Measurements from ENCODE around the gene GRK2. TPM values are rescaled to one million over a fixed set of nuclear protein-coding genes. Genes with fewer than 3 reads are reported as not detected.

Gene GRK2
- total and polyA plus RNA-seq, 2 donors (not counting 3 experiments of a cell fraction or from before 2014, with no cell fraction given) = 57.9 to 62.3 TPM

- FAIRE-seq = no peak
Observed at GRCh38 chr11:67282876-67283371, 16.7 kb downstream of the GRK2 start.

More at GRCh38 chr11:67282876-67283371, 16.7 kb downstream of the GRK2 start:
- Histone ChIP-seq H4K20me1 (replicated peaks; ENCODE audit: control insufficient read depth, extremely low read depth, insufficient read depth, low read length) (no peaks in the 10 kb centered on the region), H3K27ac (ENCODE audit: insufficient read depth, low read depth, low read length) (no peak overlapping the region), H3K27me3 (ENCODE audit: control insufficient read depth in 2 of 2, insufficient read depth in 2 of 2, low read length in 2 of 2) (no peaks in the 10 kb centered on the region), H3K9me3 (replicated peaks; ENCODE audit: control insufficient read depth, insufficient read depth, low read length) (no peaks in the 10 kb centered on the region), H3K4me1 (ENCODE audit: control insufficient read depth, extremely low read depth, insufficient read depth, low read length) (peaks cover 7% of the 10 kb centered on the region), H3K36me3 (ENCODE audit: control insufficient read depth in 2 of 2, extremely low read depth in 1 of 2, insufficient read depth in 2 of 2, low read length in 2 of 2) (peaks cover 8 to 64% of the 10 kb centered on the region in 2 experiments), H3K4me3 (replicated peaks in 1 of 3; ENCODE audit: insufficient read depth in 1 of 3, low read depth in 1 of 3, low read length in 3 of 3) (no peak overlapping the region), H3K9me1 (replicated peaks; ENCODE audit: control insufficient read depth, extremely low read depth, insufficient read depth, low read length) (no peaks in the 10 kb centered on the region), H3K9ac (replicated peaks; ENCODE audit: extremely low read depth, insufficient read depth, low read length) (no peak overlapping the region), H3K79me2 (ENCODE audit: control insufficient read depth, insufficient read depth, low read length) (peaks cover 4% of the 10 kb centered on the region), H2AFZ (ENCODE audit: low read depth, low read length) (no peak overlapping the region), H3K4me2 (ENCODE audit: insufficient read depth, low read length) (no peak overlapping the region)
- no peak for TF ChIP-seq POLR2AphosphoS5 (IDR thresholded peaks at IDR 0.05; ENCODE audit: insufficient read depth, low read depth, low read length)
- TF ChIP-seq CTCF (IDR thresholded peaks at IDR 0.05; ENCODE audit: extremely low read depth in 1 of 2, insufficient read depth in 1 of 2, low read depth in 1 of 2, low read length in 2 of 2) = no peak
- no peak for TF ChIP-seq JUN (IDR thresholded peaks at IDR 0.05; ENCODE audit: borderline replicate concordance, insufficient read depth, insufficient read length, low read depth)
- no peak for TF ChIP-seq GATA2 (IDR thresholded peaks at IDR 0.05; ENCODE audit: insufficient read depth, insufficient read length, low read depth, low read length)
- TF ChIP-seq, protein P1, sequence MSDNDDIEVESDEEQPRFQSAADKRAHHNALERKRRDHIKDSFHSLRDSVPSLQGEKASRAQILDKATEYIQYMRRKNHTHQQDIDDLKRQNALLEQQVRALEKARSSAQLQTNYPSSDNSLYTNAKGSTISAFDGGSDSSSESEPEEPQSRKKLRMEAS (IDR thresholded peaks at IDR 0.05; ENCODE audit: insufficient read depth, insufficient read length) = no peak
- TF ChIP-seq POLR2A (IDR thresholded peaks at IDR 0.05; ENCODE audit: low read depth, low read length) = no peak
- no peak for TF ChIP-seq EZH2 (IDR thresholded peaks at IDR 0.05; ENCODE audit: borderline replicate concordance, low read depth, low read length, severe bottlenecking)
- no peak for TF ChIP-seq MYC (IDR thresholded peaks at IDR 0.05; ENCODE audit: low read depth, low read length)
- TF ChIP-seq FOS (IDR thresholded peaks at IDR 0.05; ENCODE audit: borderline replicate concordance, insufficient read depth, low read length) = no peak
- dilution Hi-C loops (cut with MboI; ENCODE audit: extremely low pct_ligation_motif_present, low sequenced_read_pairs) (no loop called here), intact Hi-C loops (cut with micrococcal nuclease) (no loop called here)
- no TSS peak for BruUV-seq (replicated peaks)
- ChIA-PET POLR2A (interaction anchor here (0.6 kb wide), 1 partner anchor 14 kb away, joined by 4 read pairs; no protein-coding TSS in a partner anchor), CTCF (interaction anchor here (0.8 to 1.6 kb wide), 3 partner anchors 10 to 19 kb away, joined by 3 to 5 read pairs (median 4); no protein-coding TSS in a partner anchor)
- DNase-seq (ENCODE audit: low read depth, low spot score) = no peak
